ENCODE data around the gene CADM4.

CADM4 gene

GRCh38 chr19:43616954-43617353 is 22.7 kb downstream of the CADM4 start:
- TF ChIP-seq TAF1 (IDR thresholded peaks at IDR 0.05; ENCODE audit: low read depth) (no peak), TCF12 (IDR thresholded peaks at IDR 0.05; ENCODE audit: low read depth) (no peak), MAX (IDR thresholded peaks at IDR 0.05) (no peak), ZBTB7A (IDR thresholded peaks at IDR 0.05; ENCODE audit: low read depth) (no peak), CEBPB (IDR thresholded peaks at IDR 0.05) (no peak), CREB1 (IDR thresholded peaks at IDR 0.05; ENCODE audit: low read depth) (no peak), RAD21 (IDR thresholded peaks at IDR 0.05; ENCODE audit: low read depth) (no peak), TEAD4 (IDR thresholded peaks at IDR 0.05) (no peak), FOXM1 (IDR thresholded peaks at IDR 0.05; ENCODE audit: borderline replicate concordance, low read depth) (no peak)

GRCh38 chr19:43616306-43616705 is 23.3 kb downstream of the CADM4 start:
- TF ChIP-seq EP300 (IDR thresholded peaks at IDR 0.05; ENCODE audit: borderline replicate concordance) (no peak), ZBTB7A (IDR thresholded peaks at IDR 0.05; ENCODE audit: low read depth) (no peak), USF1 (IDR thresholded peaks at IDR 0.05) (no peak), NFIC (IDR thresholded peaks at IDR 0.05) (no peak), CREB1 (IDR thresholded peaks at IDR 0.05; ENCODE audit: low read depth) (no peak), RAD21 (IDR thresholded peaks at IDR 0.05; ENCODE audit: low read depth) (no peak), CEBPB (IDR thresholded peaks at IDR 0.05) (no peak)

- TF ChIP-seq TAF1 (IDR thresholded peaks at IDR 0.05; ENCODE audit: low read depth) = no peak
These were observed 27.3 kb downstream of the CADM4 start for GRCh38 chr19:43612374-43612773.

GRCh38 chr19:43611788-43612187 is 27.9 kb downstream of the CADM4 start, which contains the start of gene SRRM5:
Gene SRRM5, plus strand, starts transcription at chr19:43612088. Its CDS starts 34 bp downstream, at chr19:43612122.
- no peak for TF ChIP-seq YY1 (IDR thresholded peaks at IDR 0.05; ENCODE audit: low read depth)
- no peak for TF ChIP-seq TEAD4 (IDR thresholded peaks at IDR 0.05)
- TF ChIP-seq USF1 (IDR thresholded peaks at IDR 0.05) = no peak
- no peak for TF ChIP-seq TCF12 (IDR thresholded peaks at IDR 0.05; ENCODE audit: low read depth)
- TF ChIP-seq CEBPB (IDR thresholded peaks at IDR 0.05) = no peak
- no peak for TF ChIP-seq CREB1 (IDR thresholded peaks at IDR 0.05; ENCODE audit: low read depth)
- TF ChIP-seq RAD21 (IDR thresholded peaks at IDR 0.05; ENCODE audit: low read depth) = no peak
- TF ChIP-seq TAF1 (IDR thresholded peaks at IDR 0.05; ENCODE audit: low read depth) = no peak
- TF ChIP-seq NFIC (IDR thresholded peaks at IDR 0.05) = no peak
- TF ChIP-seq REST (IDR thresholded peaks at IDR 0.05; ENCODE audit: low read depth) = no peak
- no peak for TF ChIP-seq MAX (IDR thresholded peaks at IDR 0.05)
- TF ChIP-seq FOXM1 (IDR thresholded peaks at IDR 0.05; ENCODE audit: borderline replicate concordance, low read depth) = no peak
- TF ChIP-seq EP300 (IDR thresholded peaks at IDR 0.05; ENCODE audit: borderline replicate concordance) = no peak
- no peak for TF ChIP-seq EGR1 (IDR thresholded peaks at IDR 0.05)
- no peak for TF ChIP-seq ZBTB7A (IDR thresholded peaks at IDR 0.05; ENCODE audit: low read depth)

- TF ChIP-seq CEBPB (IDR thresholded peaks at IDR 0.05) (no peak), ZBTB7A (IDR thresholded peaks at IDR 0.05; ENCODE audit: low read depth) (no peak), YY1 (IDR thresholded peaks at IDR 0.05; ENCODE audit: low read depth) (no peak), TAF1 (IDR thresholded peaks at IDR 0.05; ENCODE audit: low read depth) (no peak), CREB1 (IDR thresholded peaks at IDR 0.05; ENCODE audit: low read depth) (no peak), FOXM1 (IDR thresholded peaks at IDR 0.05; ENCODE audit: borderline replicate concordance, low read depth) (no peak), TCF12 (IDR thresholded peaks at IDR 0.05; ENCODE audit: low read depth) (no peak), USF1 (IDR thresholded peaks at IDR 0.05) (no peak), REST (IDR thresholded peaks at IDR 0.05; ENCODE audit: low read depth) (no peak), TEAD4 (IDR thresholded peaks at IDR 0.05) (no peak), EP300 (IDR thresholded peaks at IDR 0.05; ENCODE audit: borderline replicate concordance) (no peak), NFIC (IDR thresholded peaks at IDR 0.05) (no peak), EGR1 (IDR thresholded peaks at IDR 0.05) (no peak), MAX (IDR thresholded peaks at IDR 0.05) (no peak), RAD21 (IDR thresholded peaks at IDR 0.05; ENCODE audit: low read depth) (no peak)
These were observed 29.2 kb downstream of the CADM4 start for GRCh38 chr19:43610493-43610892.
